ENCODE results near the gene MARCHF6.

- no peak for TF ChIP-seq CTCF (IDR thresholded peaks at IDR 0.05)
- no peak for TF ChIP-seq EZH2 (IDR thresholded peaks at IDR 0.05; ENCODE audit: borderline replicate concordance, insufficient read depth, low read depth, low read length, poor library complexity, severe bottlenecking)
Observed at GRCh38 chr5:10365782-10366181, 12.3 kb downstream of the MARCHF6 start.
